ENCODE measurements around the gene FHOD3.

GRCh38 chr18:36374262-36374661, 76.7 kb downstream of the FHOD3 start:
- TF ChIP-seq CEBPB (IDR thresholded peaks at IDR 0.05) (no peak), TAF1 (IDR thresholded peaks at IDR 0.05; ENCODE audit: low read depth) (no peak), EGR1 (IDR thresholded peaks at IDR 0.05) (no peak), MAX (IDR thresholded peaks at IDR 0.05) (no peak), RAD21 (IDR thresholded peaks at IDR 0.05; ENCODE audit: low read depth) (no peak), CREB1 (IDR thresholded peaks at IDR 0.05; ENCODE audit: low read depth) (no peak), USF1 (IDR thresholded peaks at IDR 0.05) (no peak), REST (IDR thresholded peaks at IDR 0.05; ENCODE audit: low read depth) (no peak), EP300 (IDR thresholded peaks at IDR 0.05; ENCODE audit: borderline replicate concordance) (no peak), ZBTB7A (IDR thresholded peaks at IDR 0.05; ENCODE audit: low read depth) (no peak), FOXM1 (IDR thresholded peaks at IDR 0.05; ENCODE audit: borderline replicate concordance, low read depth) (no peak)

All from Ishikawa (cell line).